ENCODE results near the gene HK2. TPM values are rescaled to one million over a fixed set of nuclear protein-coding genes. Genes with fewer than 3 reads are reported as not detected.
"Not testable (repeated sequence)": the region's sequence is repeated elsewhere in the genome, so short reads cannot be mapped to it uniquely, and the experiment has no call there.

The HK2 gene
- total RNA-seq, 3 donors from 2014 or later, result 181 to 317 (median 281) TPM

- Histone ChIP-seq H3K4me1 (ENCODE audit: low read depth) (peaks cover 79% of the 10 kb centered on the region), H3K9me3 (no peaks in the 10 kb centered on the region), H3K4me3 (no peak overlapping the region), H3K36me3 (ENCODE audit: low read depth) (no peaks in the 10 kb centered on the region)
- TF ChIP-seq, protein P1, sequence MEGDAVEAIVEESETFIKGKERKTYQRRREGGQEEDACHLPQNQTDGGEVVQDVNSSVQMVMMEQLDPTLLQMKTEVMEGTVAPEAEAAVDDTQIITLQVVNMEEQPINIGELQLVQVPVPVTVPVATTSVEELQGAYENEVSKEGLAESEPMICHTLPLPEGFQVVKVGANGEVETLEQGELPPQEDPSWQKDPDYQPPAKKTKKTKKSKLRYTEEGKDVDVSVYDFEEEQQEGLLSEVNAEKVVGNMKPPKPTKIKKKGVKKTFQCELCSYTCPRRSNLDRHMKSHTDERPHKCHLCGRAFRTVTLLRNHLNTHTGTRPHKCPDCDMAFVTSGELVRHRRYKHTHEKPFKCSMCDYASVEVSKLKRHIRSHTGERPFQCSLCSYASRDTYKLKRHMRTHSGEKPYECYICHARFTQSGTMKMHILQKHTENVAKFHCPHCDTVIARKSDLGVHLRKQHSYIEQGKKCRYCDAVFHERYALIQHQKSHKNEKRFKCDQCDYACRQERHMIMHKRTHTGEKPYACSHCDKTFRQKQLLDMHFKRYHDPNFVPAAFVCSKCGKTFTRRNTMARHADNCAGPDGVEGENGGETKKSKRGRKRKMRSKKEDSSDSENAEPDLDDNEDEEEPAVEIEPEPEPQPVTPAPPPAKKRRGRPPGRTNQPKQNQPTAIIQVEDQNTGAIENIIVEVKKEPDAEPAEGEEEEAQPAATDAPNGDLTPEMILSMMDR (IDR thresholded peaks at IDR 0.05), result no peak
- DNase-seq (no peak), ATAC-seq (no peak)
- intact Hi-C loops (cut with DNase I, micrococcal nuclease), result no loop called here
Observed at GRCh38 chr2:74846481-74846880, 12.6 kb downstream of the HK2 start.

DNA sequence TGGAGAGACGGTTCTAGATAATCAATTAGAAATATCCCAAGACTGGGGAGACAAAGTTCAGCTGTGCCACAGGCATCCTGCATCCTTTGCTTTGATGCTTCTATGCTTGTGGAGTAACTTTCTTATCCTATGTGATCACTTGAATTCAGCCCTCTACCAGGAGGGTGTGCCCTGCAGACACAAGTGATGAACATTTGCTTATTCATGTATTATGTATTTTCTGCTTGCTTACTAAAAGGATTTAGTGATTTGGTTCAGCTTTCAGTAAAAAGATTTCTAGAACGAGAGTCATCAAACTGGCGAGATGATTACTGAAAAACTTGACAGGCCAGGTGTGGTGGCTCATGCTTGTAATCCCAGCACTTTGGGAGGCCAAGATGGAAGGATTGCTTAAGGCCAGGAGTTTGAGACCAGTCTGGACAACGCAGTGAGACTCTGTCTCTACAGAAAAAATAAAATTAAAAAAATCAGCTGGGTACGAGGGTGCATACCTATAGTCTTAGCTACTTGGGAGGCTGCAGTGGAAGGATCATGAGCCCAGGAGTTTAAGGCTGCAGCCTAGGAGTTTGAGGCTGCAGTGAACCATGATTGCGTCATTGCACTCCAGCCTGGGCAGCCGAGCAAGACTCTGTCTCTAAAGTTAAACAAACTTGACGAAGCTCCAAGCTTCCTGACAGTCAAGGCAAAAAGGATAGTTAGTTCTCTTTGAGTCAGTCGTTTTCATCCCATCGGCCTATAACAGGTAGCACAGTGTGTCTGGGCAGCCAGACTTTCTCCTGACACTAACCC lies 13.3 kb downstream of the HK2 start:
- H3K9me3 ChIP-seq, result no peaks in the 10 kb centered on the region
- DNase-seq, result no peak
- TF ChIP-seq, protein P1 (IDR thresholded peaks at IDR 0.05), result no peak
- H3K4me3 ChIP-seq, result no peak overlapping the region
- H3K4me1 ChIP-seq (ENCODE audit: low read depth), result peaks cover 79% of the 10 kb centered on the region
- intact Hi-C loops (cut with DNase I, micrococcal nuclease), result no loop called here
- no peak for ATAC-seq
- H3K36me3 ChIP-seq (ENCODE audit: low read depth), result no peaks in the 10 kb centered on the region

DNA sequence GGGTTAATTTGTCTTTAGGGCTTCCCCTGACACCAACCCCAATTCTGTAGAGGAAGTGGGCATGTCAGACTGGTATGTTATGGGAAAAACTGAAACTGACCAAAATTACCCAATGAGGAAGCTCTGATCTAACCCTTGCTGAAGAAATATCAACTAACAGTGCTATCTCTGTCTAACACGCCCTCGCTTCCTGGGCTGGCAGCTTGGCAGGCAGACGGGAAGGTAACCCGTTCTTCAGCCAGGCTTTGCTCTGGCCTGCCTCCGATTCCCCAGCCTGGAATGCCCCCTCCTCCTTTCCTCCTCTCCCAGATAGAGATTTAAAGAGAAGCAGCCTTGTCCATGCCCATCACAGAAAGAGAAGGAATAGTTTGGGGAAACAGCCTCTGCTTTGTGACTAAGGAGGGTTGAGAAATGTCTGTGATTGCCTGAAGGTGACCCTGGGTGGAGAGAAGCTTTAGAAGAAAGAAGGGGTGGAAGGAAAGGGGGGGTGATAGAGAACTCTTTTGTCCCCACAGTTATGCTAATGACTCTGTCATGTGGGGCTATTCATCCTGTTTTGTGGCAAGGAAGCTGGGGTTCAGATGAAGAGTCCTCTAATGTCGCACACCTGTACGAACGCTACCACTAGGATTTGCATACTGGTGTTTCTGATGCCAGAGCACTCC lies 15.4 kb downstream of the HK2 start:
- intact Hi-C loops (cut with DNase I, micrococcal nuclease), result no loop called here
- TF ChIP-seq, protein P1 (IDR thresholded peaks at IDR 0.05), result no peak
- DNase-seq (peak; percentile 63 to 80 (median 71)), ATAC-seq (peak; percentile 57)
- Histone ChIP-seq H3K4me3 (no peak overlapping the region), H3K36me3 (ENCODE audit: low read depth) (no peaks in the 10 kb centered on the region), H3K9me3 (no peaks in the 10 kb centered on the region), H3K4me1 (ENCODE audit: low read depth) (peaks cover 65% of the 10 kb centered on the region)

DNA sequence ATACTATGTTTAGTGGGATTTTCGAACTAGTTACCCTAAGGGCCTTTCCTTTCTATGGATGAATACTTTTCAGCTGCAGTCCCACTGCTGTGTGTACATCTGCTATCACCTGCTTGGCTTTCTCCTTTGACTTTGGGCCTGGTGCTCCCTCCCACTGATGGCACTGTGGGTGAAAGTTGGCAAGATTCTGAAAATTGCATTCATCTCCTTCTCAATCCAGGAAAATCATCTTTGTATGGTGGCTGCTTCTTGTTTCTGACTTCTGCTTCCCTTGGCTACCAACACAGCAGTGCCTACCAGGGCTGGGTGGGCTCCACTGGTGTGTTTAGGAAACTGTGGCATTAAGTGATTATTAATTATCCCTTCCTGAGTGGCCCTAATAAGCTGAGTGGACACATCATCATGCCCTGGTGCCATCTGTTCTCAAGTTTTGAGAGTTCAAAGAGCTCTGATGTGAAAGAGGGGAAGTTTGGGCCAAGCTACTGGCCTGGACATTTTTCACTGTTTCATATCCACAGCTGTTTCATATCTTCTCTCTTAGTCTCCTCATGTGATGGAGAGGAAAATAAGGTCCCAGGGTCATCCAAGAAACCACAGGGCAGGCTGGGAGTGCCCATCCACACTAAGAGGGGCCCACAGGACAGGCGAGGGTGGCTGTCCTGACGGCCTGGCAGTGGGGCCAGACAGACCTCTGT lies 16.7 kb downstream of the HK2 start:
- DNase-seq, result no peak
- Histone ChIP-seq H3K4me1 (ENCODE audit: low read depth) (peaks cover 65% of the 10 kb centered on the region), H3K9me3 (no peaks in the 10 kb centered on the region), H3K36me3 (ENCODE audit: low read depth) (no peaks in the 10 kb centered on the region), H3K4me3 (no peak overlapping the region)
- intact Hi-C loops (cut with DNase I, micrococcal nuclease), result no loop called here
- TF ChIP-seq, protein P1 (IDR thresholded peaks at IDR 0.05), result no peak
- no peak for ATAC-seq

GRCh38 chr2:74851191-74851566 lies 17.3 kb downstream of the HK2 start:
- DNase-seq (no peak), ATAC-seq (no peak)
- no peak overlapping the region for H3K4me3 ChIP-seq
- H3K36me3 ChIP-seq (ENCODE audit: low read depth), result no peaks in the 10 kb centered on the region
- intact Hi-C loops (cut with DNase I, micrococcal nuclease), result no loop called here
- H3K4me1 ChIP-seq (ENCODE audit: low read depth), result peaks cover 65% of the 10 kb centered on the region
- TF ChIP-seq, protein P1 (IDR thresholded peaks at IDR 0.05), result no peak
- no peaks in the 10 kb centered on the region for H3K9me3 ChIP-seq

DNA sequence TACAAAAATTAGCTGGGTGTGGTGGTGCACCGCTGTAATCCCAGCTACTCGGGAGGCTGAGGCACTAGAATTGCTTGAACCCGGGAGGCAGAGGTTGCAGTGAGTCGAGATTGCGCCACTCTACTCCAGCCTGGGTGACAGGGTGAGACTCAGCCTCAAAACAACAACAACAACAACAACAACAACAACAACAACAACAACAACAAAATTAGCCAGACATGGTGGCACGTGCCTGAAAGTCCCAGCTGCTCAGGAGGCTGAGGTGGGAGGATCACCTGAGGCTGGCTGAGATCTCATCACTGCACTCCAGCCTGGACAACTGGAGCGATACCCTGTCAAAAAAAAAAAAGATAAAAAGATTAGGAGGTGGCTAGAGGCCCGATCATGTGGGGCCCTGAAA lies 19.4 kb downstream of the HK2 start:
- H3K9me3 ChIP-seq; H3K4me3 ChIP-seq; ATAC-seq; DNase-seq; H3K36me3 ChIP-seq (ENCODE audit: low read depth); intact Hi-C loops (cut with DNase I, micrococcal nuclease): not testable (repeated sequence)
- peaks cover 54% of the 10 kb centered on the region for H3K4me1 ChIP-seq (ENCODE audit: low read depth)
